Measurements from ENCODE around the gene HSD3B7.

Gene HSD3B7

GRCh38 chr16:31031276-31031675, 46.3 kb downstream of the HSD3B7 start:
- DNase-seq = no peak

GRCh38 chr16:31032736-31033708, 48.0 kb downstream of the HSD3B7 start, which contains the start of gene STX4:
STX4 (plus strand) TSS chr16:31033558; CDS start chr16:31033806, 248 bp downstream.
- peak; percentile 94 for DNase-seq

GRCh38 chr16:31033709-31034492, 48.9 kb downstream of the HSD3B7 start:
- DNase-seq = peak; percentile 17

- no peak for DNase-seq
These were observed 51.7 kb downstream of the HSD3B7 start for GRCh38 chr16:31036691-31037090.

Data from NCI-H2107 (cell line).